ENCODE results near the gene CST1.

DNA sequence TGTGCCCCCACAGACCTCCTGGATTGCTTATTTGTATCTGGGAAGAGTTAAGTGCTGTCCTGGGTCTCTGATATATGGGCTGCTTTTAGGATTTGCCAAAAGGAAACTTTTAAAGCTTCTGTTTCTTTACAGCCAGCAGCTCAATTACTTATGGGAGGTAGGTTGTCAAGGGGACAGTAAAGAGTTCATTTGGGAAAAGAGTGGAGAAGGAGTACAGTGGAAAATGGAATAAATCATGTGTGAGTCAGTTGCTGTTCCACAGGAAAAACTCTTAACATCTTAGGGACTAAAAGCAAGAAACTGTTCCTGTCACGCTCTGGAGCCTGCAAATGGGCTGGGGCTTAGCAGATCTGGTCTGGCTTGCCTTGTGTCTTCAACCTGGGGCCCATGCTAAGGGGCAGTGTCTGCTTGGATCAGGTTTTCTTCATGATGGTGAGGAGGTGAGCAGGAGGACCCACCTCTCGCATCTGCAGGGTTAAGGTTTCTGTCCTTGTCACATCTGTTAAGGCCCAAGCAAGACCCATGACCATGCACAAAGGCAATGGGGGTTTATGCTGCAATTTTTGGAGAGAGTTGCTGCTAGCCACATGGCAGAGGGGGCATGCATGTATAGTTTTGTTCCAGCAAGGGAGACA lies 8.7 kb upstream of the CST1 start:
- TF ChIP-seq, protein P1, sequence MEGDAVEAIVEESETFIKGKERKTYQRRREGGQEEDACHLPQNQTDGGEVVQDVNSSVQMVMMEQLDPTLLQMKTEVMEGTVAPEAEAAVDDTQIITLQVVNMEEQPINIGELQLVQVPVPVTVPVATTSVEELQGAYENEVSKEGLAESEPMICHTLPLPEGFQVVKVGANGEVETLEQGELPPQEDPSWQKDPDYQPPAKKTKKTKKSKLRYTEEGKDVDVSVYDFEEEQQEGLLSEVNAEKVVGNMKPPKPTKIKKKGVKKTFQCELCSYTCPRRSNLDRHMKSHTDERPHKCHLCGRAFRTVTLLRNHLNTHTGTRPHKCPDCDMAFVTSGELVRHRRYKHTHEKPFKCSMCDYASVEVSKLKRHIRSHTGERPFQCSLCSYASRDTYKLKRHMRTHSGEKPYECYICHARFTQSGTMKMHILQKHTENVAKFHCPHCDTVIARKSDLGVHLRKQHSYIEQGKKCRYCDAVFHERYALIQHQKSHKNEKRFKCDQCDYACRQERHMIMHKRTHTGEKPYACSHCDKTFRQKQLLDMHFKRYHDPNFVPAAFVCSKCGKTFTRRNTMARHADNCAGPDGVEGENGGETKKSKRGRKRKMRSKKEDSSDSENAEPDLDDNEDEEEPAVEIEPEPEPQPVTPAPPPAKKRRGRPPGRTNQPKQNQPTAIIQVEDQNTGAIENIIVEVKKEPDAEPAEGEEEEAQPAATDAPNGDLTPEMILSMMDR (conservative IDR thresholded peaks at IDR 0.05; ENCODE audit: low read length) = no peak
- TF ChIP-seq EZH2phosphoT487 (IDR thresholded peaks at IDR 0.05; ENCODE audit: borderline replicate concordance) = no peak
